NCI-H446 (cell line): ENCODE data around the gene TMEM62.
A peak's percentile ranks its signal among the peaks of the same experiment; 100 is the strongest.
"Not testable (repeated sequence)": the region's sequence is repeated elsewhere in the genome, so short reads cannot be mapped to it uniquely, and the experiment has no call there.

ENCODE experiments used
- DNase-seq, 2 experiments: peaks; one replicate each; lab custom pipeline; 2025; lab: John Stamatoyannopoulos, UW

TMEM62 gene

GRCh38 chr15:43121863-43122262 lies 11.5 kb upstream of the TMEM62 start:
- no peak for DNase-seq

- no peak for DNase-seq
Measured at GRCh38 chr15:43125100-43125661, 8.2 kb upstream of the TMEM62 start.

GRCh38 chr15:43126356-43126755 lies 7.0 kb upstream of the TMEM62 start:
- no peak for DNase-seq

GRCh38 chr15:43127752-43128151 lies 5.6 kb upstream of the TMEM62 start:
- DNase-seq = no peak

- not testable (repeated sequence) for DNase-seq
Measured at GRCh38 chr15:43128174-43128979, 5.0 kb upstream of the TMEM62 start.

GRCh38 chr15:43128980-43129335 lies 4.4 kb upstream of the TMEM62 start:
- DNase-seq = no peak

- DNase-seq = no peak
Measured at GRCh38 chr15:43132830-43133429, 456 bp upstream of the TMEM62 start.

- no peak for DNase-seq
Measured at GRCh38 chr15:43134157-43134635, 810 bp downstream of the TMEM62 start.

GRCh38 chr15:43135351-43135750 lies 2.0 kb downstream of the TMEM62 start:
- DNase-seq = peak in 1 of 2 experiments; percentile 2

- DNase-seq = no peak
Measured at GRCh38 chr15:43143203-43143941, 10.0 kb downstream of the TMEM62 start.

GRCh38 chr15:43144512-43144911 lies 11.1 kb downstream of the TMEM62 start:
- no peak for DNase-seq

GRCh38 chr15:43146184-43146583 lies 12.8 kb downstream of the TMEM62 start:
- DNase-seq = no peak

GRCh38 chr15:43150191-43150929 lies 17.0 kb downstream of the TMEM62 start:
- DNase-seq = no peak

- DNase-seq = no peak
Measured at GRCh38 chr15:43151688-43152087, 18.3 kb downstream of the TMEM62 start.

GRCh38 chr15:43153269-43153668 lies 19.9 kb downstream of the TMEM62 start:
- no peak for DNase-seq

GRCh38 chr15:43165801-43166325 lies 32.5 kb downstream of the TMEM62 start:
- no peak for DNase-seq

- not testable (repeated sequence) for DNase-seq
Measured at GRCh38 chr15:43167261-43167660, 33.9 kb downstream of the TMEM62 start.

- DNase-seq = peak in 1 of 2 experiments; percentile 45
Measured at GRCh38 chr15:43168192-43169107, 35.1 kb downstream of the TMEM62 start.

- DNase-seq = no peak
Measured at GRCh38 chr15:43169888-43170287, 36.5 kb downstream of the TMEM62 start.

- not testable (repeated sequence) for DNase-seq
Measured at GRCh38 chr15:43175656-43176309, 42.4 kb downstream of the TMEM62 start.
